Mesodermal cell (in vitro differentiated cells): ENCODE measurements around the gene ZC3H18.

Experiments
- H3K27ac ChIP-seq: 2 replicates; pipeline ENCODE4 v1.7.0; 2013; ENCODE audit warnings: mild to moderate bottlenecking, low read depth, low read length, moderate library complexity; ENCODE audit not compliant: severe bottlenecking
- H3K36me3 ChIP-seq: 2 replicates; pipeline ENCODE4 v1.7.1; 2013; ENCODE audit warnings: mild to moderate bottlenecking, low read length, moderate library complexity; ENCODE audit not compliant: control insufficient read depth, insufficient read depth
- H3K4me1 ChIP-seq: one replicate; pipeline ENCODE4 v1.7.1; 2013; ENCODE audit warnings: mild to moderate bottlenecking, low read length; ENCODE audit not compliant: insufficient read depth, control insufficient read depth, poor library complexity, severe bottlenecking
- H3K4me3 ChIP-seq: 2 replicates; pipeline ENCODE4 v1.7.0; 2013; ENCODE audit warnings: low read length, control low read depth, mild to moderate bottlenecking; ENCODE audit not compliant: insufficient read depth, poor library complexity, severe bottlenecking; ENCODE audit errors: extremely low read depth
- H3K9me3 ChIP-seq: 2 replicates; pipeline ENCODE4 v1.7.1; 2013; ENCODE audit warnings: mild to moderate bottlenecking, low read length, moderate library complexity; ENCODE audit not compliant: control insufficient read depth
- WGBS, 2 experiments: methylation state at CpG; one replicate each; pipeline ENCODE4 v1.1.5; 2013; ENCODE audit warnings: missing lambda C conversion rate in 2 of 2; ENCODE audit not compliant: insufficient coverage in 2 of 2; 5-methylcytosine and 5-hydroxymethylcytosine counted together

The ZC3H18 gene

DNA sequence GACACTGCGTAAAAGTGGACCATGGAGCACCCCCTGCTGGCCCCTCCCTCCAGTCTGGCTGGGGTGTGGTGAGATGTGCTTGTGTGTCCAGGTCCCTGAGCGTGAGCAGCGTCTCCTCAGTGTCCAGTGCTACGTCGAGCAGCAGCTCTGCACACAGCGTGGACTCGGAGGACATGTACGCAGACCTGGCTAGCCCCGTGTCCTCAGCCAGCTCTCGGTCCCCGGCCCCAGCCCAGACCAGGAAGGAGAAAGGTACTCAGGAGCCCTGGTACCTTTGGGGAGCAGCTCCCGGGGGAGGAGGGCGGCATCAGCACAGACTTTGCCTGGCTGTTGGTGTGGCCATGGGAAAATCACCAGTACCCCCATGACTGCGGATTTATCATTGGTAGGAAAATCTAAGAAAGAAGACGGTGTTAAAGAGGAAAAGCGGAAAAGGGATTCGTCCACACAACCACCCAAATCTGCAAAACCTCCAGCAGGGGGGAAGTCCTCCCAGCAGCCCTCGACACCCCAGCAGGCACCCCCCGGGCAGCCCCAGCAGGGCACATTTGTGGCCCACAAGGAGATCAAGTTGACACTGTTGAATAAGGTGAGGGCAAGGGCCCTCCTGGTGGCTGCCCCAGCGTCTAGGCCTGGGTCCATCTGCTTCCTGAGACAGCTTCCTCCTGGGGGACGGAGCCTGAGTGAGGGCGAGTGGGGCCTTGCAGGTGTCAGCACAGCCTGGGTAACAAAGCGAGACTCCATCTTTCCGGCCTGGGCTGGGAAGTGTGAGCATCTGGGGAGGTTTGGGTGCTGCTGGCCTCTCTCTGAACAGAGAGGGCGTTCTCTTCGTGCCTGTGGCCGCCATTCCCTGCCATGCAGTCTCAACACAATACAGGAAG, 57.6 kb downstream of the ZC3H18 start:
- no peak overlapping the region for H3K27ac ChIP-seq
- H3K4me1 ChIP-seq, result no peaks in the 10 kb centered on the region
- H3K36me3 ChIP-seq, result peaks cover 89% of the 10 kb centered on the region
- no peaks in the 10 kb centered on the region for H3K9me3 ChIP-seq
- 95% methylated on average over 14 to 20 of the region's 27 CpGs for WGBS, 2 experiments
- no peak overlapping the region for H3K4me3 ChIP-seq

DNA sequence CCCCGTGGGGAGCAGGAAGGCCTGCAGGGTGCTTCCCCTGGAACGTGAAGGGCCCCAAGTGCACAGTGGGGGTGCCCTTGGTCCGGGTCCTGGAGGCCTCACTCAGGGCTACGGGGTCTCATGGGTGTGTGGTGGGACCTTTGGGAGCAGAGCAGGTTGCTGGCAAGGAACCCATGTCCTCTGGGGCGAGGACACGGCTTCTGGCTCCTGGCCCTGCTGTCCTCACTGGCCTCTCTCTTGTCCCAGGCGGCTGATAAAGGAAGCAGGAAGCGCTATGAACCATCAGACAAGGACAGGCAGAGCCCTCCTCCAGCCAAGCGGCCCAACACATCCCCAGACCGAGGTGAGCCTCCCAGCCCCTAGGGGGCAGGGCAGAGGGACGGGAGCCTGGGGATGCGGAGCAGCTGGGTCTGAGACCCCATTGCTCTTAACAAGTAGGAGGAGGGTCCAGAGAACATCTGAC, 58.3 kb downstream of the ZC3H18 start:
- 65 to 69% methylated on average over 11 to 12 of the region's 12 CpGs for WGBS, 2 experiments
- Histone ChIP-seq H3K27ac (no peak overlapping the region), H3K9me3 (no peaks in the 10 kb centered on the region), H3K4me3 (no peak overlapping the region), H3K36me3 (peaks cover 87% of the 10 kb centered on the region), H3K4me1 (no peaks in the 10 kb centered on the region)

DNA sequence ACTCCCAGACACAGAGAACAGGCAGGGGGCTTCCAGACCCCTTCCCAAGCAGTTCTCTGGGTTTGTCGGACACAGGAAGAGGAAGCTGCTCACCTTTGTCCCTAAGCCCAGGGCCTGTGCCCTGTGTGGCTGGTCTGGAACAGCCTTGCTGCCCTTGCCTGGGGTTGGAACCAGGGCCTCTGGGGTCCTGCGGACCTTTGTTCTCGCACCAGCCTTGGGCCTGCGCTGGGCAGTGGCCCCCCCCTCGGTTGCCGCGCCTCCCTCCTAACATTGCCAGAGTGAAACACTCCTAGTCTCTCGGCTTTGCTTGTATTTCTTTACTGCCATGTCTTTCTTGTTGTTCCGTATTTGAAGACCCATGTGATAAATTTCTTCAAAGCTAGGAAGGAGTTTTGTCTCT, 59.6 kb downstream of the ZC3H18 start:
- Histone ChIP-seq H3K36me3 (peaks cover 75% of the 10 kb centered on the region), H3K9me3 (no peaks in the 10 kb centered on the region), H3K4me1 (no peaks in the 10 kb centered on the region), H3K4me3 (no peak overlapping the region), H3K27ac (no peak overlapping the region)
- 84 to 91% methylated on average over 7 to 8 of the region's 9 CpGs for WGBS, 2 experiments

DNA sequence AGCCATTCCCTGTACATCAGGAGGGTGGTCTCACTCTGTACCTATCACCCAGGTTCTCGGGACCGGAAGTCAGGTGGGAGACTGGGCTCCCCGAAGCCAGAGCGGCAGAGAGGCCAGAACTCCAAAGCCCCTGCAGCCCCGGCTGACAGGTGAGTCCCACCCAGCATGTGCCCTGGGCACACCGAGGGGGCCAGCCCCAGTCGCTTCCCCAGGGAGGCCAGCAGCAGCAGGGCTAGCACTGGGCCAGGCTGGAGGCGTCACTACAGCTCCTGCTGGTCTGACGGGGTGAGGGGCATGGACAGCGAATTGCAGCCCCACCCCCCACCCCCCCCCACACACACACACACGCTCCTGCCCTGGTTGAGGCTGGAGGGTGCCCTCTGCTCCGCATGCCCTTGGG, 60.2 kb downstream of the ZC3H18 start:
- H3K4me3 ChIP-seq, result no peak overlapping the region

DNA sequence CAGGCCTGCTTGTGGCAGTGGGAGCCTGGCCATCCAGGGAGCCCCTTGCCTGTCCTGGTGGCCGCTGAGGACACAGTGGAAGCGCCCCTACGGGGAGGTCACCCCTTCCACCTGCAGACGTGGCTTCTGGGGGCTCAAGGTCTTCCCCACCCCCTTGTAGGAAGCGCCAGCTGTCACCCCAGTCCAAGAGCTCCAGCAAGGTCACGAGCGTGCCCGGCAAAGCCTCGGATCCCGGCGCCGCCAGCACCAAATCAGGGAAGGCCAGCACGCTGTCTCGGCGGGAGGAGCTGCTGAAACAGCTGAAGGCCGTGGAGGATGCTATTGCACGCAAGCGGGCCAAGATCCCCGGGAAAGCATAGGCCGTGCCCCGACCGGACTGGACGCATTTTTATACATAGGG, 60.7 kb downstream of the ZC3H18 start:
- H3K27ac ChIP-seq, result no peak overlapping the region
- peaks cover 67% of the 10 kb centered on the region for H3K36me3 ChIP-seq
- H3K9me3 ChIP-seq, result no peaks in the 10 kb centered on the region
- H3K4me3 ChIP-seq, result no peak overlapping the region
- no peaks in the 10 kb centered on the region for H3K4me1 ChIP-seq
- 92% methylated on average over 16 to 23 of the region's 23 CpGs for WGBS, 2 experiments

More for the DNA sequence above, 60.2 kb downstream of the ZC3H18 start:
- Histone ChIP-seq H3K36me3 (peaks cover 69% of the 10 kb centered on the region), H3K4me1 (no peaks in the 10 kb centered on the region), H3K9me3 (no peaks in the 10 kb centered on the region), H3K27ac (no peak overlapping the region)
- 97 to 100% methylated on average over 8 to 9 of the region's 12 CpGs for WGBS, 2 experiments

DNA sequence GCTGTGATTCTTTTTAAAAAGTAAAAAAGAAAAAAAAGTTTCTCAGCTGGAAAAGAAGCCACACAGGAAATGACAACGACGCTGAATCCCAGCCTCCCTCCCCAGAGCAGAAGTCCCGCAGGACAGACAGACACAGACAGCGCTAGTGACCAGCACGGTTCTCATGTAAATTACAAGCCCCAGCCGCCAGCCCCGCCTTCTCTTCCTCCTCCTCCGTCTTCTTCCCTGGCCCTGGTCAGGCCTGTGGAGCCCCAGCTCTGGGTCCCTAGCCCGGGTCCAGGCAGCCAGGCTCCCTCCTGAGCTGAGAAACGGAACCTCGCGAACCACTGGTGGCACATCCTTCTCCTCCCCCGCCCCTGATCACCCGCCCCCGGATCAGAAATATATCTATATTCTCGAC, 61.2 kb downstream of the ZC3H18 start:
- WGBS, 2 experiments, result 58 to 64% methylated on average over 9 of the region's 16 CpGs
- Histone ChIP-seq H3K9me3 (no peaks in the 10 kb centered on the region), H3K36me3 (peaks cover 63% of the 10 kb centered on the region), H3K27ac (no peak overlapping the region), H3K4me1 (no peaks in the 10 kb centered on the region), H3K4me3 (no peak overlapping the region)

DNA sequence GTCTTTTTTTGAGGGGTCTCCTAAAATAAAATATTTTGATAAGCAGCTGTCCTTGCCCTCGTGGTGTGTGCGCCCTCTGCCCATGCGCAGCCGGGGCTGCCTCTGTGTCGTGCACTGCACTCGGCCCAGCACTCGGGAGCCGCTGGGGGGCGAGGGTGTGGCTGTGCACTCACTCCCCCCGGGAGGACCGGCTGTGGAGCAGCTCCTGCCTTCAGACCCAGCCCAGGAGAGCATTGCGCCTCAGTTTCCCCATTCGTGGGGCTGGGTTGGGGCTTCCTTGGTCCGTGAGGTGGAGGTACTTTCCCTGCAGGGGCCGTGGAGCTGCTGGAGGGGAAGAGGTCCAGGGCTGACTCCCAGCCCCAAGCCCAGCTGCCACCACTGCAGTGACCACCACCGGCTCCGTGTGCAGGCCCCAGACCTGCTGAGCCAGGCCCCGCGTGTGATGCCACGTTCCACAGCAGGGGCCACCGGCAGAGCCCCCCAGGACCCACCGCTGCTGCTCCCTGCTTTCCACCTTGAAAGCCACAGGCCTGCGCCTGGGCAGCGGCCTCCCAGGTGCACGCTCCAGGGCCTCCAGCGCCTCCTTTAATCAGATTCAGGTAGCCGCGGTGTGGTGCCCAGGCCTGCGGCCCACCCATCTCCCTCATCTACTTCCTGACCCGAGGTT, 61.9 kb downstream of the ZC3H18 start:
- Histone ChIP-seq H3K27ac (no peak overlapping the region), H3K4me3 (no peak overlapping the region), H3K4me1 (peaks cover 2% of the 10 kb centered on the region), H3K9me3 (no peaks in the 10 kb centered on the region), H3K36me3 (peaks cover 57% of the 10 kb centered on the region)
- 89 to 92% methylated on average over 26 to 29 of the region's 30 CpGs for WGBS, 2 experiments

DNA sequence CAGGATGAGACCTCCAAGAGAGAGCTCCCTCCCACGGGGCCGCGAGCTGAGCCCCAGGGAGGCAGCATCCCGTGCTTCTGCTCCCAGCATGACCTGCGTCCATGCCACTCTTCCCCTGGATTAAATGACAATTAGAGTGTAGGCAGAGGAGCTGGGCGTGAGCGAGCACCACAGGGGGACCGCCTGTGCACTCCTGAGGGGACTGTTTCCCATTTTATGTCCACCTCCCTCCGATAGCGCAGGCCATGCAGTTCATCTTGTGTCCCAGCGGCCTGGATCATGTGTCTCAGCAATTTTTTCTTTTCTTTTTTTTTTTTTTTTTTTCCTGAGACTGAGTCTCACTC, 62.4 kb downstream of the ZC3H18 start:
- H3K36me3 ChIP-seq, result peaks cover 52% of the 10 kb centered on the region
- 94 to 97% methylated on average over 8 to 11 of the region's 11 CpGs for WGBS, 2 experiments
- no peak overlapping the region for H3K4me3 ChIP-seq
- H3K27ac ChIP-seq, result no peak overlapping the region
- H3K9me3 ChIP-seq, result no peaks in the 10 kb centered on the region
- peaks cover 3% of the 10 kb centered on the region for H3K4me1 ChIP-seq

DNA sequence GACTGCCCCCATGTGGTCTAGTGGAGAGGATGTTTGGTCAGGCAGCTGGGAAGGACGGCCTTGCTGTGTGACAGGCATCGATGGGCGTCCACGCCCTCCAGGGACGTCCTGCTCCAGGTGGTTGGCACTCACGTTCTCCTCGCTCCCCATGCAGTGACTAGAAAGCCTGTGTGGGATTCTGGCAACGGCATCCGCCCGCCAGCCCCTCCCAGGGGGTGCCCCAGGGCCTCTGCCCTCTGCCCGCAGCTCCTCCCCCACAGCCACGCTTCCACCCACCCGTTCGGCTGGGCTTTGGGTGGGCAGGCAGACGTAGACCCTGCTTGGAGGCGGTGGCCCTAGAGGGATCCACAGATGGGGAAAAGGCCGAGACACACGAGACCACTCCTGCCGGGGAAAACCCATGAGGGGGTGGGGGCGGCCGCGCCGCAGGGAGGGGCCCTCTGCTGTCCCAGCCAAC, 63.5 kb downstream of the ZC3H18 start:
- WGBS, 2 experiments, result 55 to 74% methylated on average over 18 to 19 of the region's 23 CpGs
- Histone ChIP-seq H3K4me1 (peaks cover 3% of the 10 kb centered on the region), H3K36me3 (peaks cover 41% of the 10 kb centered on the region), H3K27ac (no peak overlapping the region), H3K4me3 (peak overlapping the region; percentile 44), H3K9me3 (no peaks in the 10 kb centered on the region)

DNA sequence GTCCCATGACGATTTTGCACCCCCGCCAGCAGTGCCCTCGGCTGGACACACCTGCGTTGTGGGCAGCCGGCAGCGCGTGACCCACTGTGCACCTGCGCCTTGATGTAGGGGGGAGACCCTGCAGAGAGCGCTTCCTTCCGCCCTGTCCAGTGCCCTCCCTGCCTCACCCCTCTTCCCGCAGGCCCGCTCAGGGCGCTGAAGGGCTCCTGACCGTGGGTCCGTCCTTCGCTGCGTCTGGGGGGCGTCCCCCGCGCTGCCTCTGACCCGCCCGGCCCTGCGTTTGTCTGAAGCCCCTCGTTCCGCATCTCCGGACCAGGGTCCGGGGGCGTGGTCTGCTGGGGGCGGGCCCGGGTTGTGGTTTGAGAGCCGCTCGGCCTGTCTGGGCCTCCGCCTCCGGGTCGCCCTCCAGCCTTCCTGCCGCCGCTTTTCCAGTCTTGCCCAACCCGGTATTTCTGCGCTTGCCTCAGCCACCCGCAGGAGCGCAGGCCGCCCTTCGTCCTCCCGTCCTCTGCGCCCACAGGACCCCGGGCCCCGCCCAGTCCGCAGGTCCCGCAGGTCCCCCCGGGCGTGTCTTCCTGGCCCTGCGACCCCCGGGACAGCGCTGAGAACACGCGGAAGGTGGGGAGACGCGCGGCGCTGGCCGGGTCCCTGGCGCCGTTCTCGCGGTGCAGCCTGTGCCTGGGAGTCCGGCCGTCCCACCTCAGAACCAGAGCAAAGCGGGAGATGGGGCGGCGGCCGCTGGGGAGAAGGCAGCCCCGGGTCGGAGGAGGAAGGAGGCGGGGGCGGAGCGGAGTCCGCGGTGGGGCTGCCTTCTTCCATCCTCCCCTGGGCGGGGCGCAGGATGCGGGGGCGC, 64.2 kb downstream of the ZC3H18 start:
- H3K4me1 ChIP-seq, result peaks cover 3% of the 10 kb centered on the region
- peak overlapping the region; percentile 44 for H3K4me3 ChIP-seq

More for the DNA sequence above, 64.2 kb downstream of the ZC3H18 start:
- no peak overlapping the region for H3K27ac ChIP-seq
- 1 to 5% methylated on average over 66 to 68 of the region's 82 CpGs for WGBS, 2 experiments
- H3K36me3 ChIP-seq, result peaks cover 36% of the 10 kb centered on the region
- no peaks in the 10 kb centered on the region for H3K9me3 ChIP-seq
